ENCODE measurements around the gene PLCH2.

Gene PLCH2

DNA sequence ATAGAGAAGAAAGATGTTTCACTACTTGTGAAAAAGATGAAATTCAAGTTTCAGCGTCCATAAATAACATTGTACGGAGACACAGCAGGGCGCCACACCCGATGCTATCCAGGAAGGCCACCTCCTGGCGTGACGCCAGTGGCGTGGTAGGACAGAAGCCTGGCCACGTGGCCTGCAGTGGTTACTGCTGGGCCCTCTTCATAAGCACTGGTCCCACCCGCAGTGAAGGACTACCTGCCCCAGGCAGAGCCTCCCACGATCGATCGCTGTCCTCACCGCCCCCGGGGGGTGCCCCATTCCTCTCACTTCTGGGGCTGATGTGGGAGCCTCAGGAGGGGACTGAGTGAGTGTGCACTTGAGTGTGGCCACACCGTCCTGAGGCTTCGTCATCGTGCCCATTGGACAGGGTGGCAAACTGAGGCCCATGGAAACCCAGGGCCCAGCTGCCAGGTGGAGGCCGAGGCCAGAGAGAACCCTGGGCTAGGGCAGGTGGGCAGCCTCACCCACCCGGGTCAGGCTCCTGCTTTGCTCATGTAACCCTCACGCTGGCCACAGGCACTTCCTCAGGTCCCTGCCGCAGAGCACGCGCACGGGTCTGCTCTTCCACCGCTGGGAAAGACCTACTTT is 65.6 kb downstream of the PLCH2 start:
- peak; percentile 46 for DNase-seq (ENCODE audit: low read depth)
- no peak overlapping the region for H3K4me3 ChIP-seq (ENCODE audit: low read depth, low read length)
- TF ChIP-seq, protein P1, sequence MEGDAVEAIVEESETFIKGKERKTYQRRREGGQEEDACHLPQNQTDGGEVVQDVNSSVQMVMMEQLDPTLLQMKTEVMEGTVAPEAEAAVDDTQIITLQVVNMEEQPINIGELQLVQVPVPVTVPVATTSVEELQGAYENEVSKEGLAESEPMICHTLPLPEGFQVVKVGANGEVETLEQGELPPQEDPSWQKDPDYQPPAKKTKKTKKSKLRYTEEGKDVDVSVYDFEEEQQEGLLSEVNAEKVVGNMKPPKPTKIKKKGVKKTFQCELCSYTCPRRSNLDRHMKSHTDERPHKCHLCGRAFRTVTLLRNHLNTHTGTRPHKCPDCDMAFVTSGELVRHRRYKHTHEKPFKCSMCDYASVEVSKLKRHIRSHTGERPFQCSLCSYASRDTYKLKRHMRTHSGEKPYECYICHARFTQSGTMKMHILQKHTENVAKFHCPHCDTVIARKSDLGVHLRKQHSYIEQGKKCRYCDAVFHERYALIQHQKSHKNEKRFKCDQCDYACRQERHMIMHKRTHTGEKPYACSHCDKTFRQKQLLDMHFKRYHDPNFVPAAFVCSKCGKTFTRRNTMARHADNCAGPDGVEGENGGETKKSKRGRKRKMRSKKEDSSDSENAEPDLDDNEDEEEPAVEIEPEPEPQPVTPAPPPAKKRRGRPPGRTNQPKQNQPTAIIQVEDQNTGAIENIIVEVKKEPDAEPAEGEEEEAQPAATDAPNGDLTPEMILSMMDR (IDR thresholded peaks at IDR 0.05; ENCODE audit: insufficient read depth, low read depth, low read length, missing control alignments), result no peak

DNA sequence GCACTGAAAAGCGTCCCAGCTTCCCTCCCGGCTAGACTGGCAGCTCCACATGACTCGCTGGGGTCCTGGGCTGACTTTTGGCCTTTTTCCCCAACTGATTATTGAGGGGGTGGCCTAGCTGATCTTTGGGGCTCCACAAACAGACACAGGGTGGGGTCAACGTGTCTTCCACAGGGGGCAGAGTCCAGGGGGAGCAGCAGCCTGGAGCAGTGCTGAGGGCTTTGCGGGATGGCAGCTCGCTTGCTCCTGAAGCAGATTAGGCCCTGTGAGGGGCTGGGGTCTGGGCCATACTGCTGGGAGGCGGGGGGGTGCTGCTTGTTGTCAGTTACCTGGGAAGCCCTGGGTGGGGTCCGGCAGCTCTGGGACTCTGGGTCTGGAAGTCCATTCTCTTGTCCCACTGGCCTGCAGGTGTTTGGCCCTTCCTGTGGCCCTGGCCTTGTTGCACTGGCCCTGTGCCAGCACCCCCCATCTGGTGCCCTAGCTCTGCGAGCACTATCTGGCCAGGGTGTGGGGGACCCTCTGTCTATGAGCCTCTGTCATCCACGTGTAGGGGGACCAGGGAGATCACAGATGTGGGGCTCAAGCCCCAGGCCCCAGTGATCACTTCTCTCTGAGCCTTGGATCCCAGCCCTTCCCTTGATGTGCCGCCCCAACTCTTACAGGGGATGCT is 66.3 kb downstream of the PLCH2 start:
- TF ChIP-seq, protein P1 (IDR thresholded peaks at IDR 0.05; ENCODE audit: insufficient read depth, low read depth, low read length, missing control alignments), result no peak

DNA sequence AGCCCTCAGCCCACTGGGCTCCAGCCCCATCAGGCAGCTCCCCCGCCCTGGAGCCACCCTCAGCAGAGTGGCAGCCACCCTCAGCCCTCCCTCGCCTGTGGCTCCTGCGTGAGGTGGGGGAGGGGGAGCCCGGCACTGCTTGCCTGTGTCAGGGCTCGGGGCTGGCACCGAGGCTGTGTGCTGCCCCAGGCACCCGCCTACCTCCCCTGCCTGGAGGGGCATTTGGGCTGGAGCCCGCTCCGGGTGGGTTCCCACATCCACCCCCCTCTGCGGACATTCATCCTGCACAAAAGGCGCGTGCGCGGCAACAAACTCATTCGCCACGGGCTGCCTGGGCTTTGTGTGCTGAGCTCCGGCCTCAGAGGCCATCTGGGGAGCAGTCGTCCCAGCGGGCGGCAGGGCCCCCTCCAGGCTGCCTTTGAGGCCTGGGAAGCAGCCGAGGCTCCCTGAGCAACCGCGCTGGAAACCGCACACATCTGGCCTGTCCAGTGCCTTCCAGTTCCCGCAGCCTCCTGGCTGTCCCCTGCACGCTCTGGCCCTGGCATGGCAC is 67.5 kb downstream of the PLCH2 start:
- TF ChIP-seq, protein P1 (IDR thresholded peaks at IDR 0.05; ENCODE audit: insufficient read depth, low read depth, low read length, missing control alignments), result no peak
- DNase-seq (ENCODE audit: low read depth), result peak; percentile 18
- H3K4me3 ChIP-seq (ENCODE audit: low read depth, low read length), result no peak overlapping the region

More for the DNA sequence above, 66.3 kb downstream of the PLCH2 start:
- H3K4me3 ChIP-seq (ENCODE audit: low read depth, low read length), result no peak overlapping the region
- no peak for DNase-seq (ENCODE audit: low read depth)

DNA sequence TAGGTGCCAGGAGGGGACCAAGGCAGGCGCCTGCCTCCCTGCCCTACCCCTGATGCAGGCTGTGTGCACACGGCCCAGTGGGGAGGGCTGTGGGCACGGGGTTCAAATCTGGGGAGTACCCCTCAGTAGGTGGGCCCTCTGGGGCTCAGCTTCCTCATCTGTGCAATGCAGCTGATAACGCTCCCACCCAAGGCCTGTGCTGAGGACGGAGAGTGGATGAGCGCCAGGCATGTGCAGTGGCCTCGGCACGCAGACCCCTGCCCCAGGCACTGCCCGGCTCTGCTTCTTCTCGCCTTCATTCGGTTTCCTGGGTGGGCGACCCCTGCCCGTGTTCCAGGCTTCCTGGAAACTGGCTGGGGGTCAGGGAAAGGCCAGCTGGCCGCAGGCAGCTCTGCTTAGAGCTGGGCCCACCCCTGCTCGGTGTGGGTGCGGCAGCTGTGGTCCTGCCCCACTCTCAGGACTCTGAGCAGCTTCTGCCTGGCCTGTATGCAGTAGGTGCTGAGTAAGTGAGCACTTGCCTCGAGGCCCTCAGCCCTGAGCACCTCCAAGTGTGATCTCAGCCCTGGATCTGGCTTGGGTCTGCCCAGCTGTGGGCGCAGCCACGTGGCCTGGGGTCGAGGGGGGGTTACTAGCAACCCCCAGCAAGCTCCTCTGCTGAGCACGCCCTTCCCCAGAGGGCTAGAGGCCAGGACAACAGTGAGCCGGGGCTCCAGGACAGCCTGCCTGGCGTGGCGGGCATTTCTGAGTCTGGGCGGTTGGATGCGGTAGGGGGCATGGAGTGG is 68.2 kb downstream of the PLCH2 start:
- no peak for DNase-seq (ENCODE audit: low read depth)
- TF ChIP-seq, protein P1 (IDR thresholded peaks at IDR 0.05; ENCODE audit: insufficient read depth, low read depth, low read length, missing control alignments), result no peak
- no peak overlapping the region for H3K4me3 ChIP-seq (ENCODE audit: low read depth, low read length)

DNA sequence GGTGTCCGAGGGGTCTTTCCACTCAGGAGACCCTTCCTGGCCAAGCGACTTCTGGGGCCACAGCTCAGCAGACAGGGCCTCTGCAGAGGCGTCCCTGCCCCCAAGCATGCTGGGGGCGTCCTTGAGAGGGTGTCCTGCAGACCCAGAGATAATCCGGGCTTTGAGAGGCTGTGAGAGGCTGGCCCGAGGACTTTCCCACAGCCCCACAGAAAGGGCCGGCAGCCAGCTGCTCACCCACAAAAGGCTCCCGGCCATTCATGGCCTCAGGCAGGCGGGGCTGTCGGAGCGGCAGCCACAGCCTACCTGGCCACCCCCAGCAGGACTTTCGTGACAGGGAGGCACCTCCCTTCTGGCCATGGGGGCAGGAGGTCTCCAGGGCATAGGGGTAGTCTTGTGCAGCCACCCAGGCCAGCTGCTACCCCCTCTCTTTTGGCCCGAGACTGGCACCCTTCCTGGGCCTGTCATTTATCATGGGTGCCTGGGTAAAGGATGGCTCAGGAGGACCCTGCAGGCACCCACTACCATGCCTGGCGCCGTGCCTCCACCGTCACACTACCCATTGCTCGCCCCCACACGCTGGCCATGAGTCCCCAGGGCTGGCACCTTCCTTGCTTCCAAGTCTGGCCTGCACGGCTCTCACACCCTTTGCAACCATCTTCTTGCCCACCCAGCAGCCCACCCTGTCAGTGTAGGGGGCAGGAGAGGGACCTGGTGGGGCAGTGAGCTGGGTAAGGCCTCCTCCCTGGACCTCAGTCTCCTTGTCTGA is 69.0 kb downstream of the PLCH2 start:
- no peak overlapping the region for H3K4me3 ChIP-seq (ENCODE audit: low read depth, low read length)
- DNase-seq (ENCODE audit: low read depth), result peak; percentile 26

More for the DNA sequence above, 69.0 kb downstream of the PLCH2 start:
- TF ChIP-seq, protein P1 (IDR thresholded peaks at IDR 0.05; ENCODE audit: insufficient read depth, low read depth, low read length, missing control alignments), result no peak

All from GM12865 (cell line).